K562 (cell line): ENCODE data around the gene SMIM36. TPM values are rescaled to one million over a fixed set of nuclear protein-coding genes. Genes with fewer than 3 reads are reported as not detected.

Experiments
- CBFB ChIP-seq: sonication (generic); formaldehyde crosslinking; IDR thresholded peaks from 2 replicates; pipeline ENCODE4 v1.4.0; 2020; ENCODE audit warnings: mild to moderate bottlenecking, missing genetic modification reagents
- CCNT2 ChIP-seq: IDR thresholded peaks from 2 replicates; pipeline ENCODE4 v1.6.1; 2011; ENCODE audit warnings: borderline replicate concordance, low read depth, mild to moderate bottlenecking, moderate library complexity, mixed read lengths, low read length; ENCODE audit not compliant: insufficient read length; ENCODE audit errors: extremely low read depth
- MTA3 ChIP-seq: fragments of 450-650 bp; formaldehyde crosslinking; IDR thresholded peaks from 2 replicates; pipeline ENCODE4 v1.6.1; 2017; ENCODE audit warnings: mild to moderate bottlenecking, borderline replicate concordance
- PHF8 ChIP-seq: fragments of 200-600 bp; sonication (generic); IDR thresholded peaks from 2 replicates; pipeline ENCODE4 v1.6.1; 2012; ENCODE audit warnings: mixed run types, mild to moderate bottlenecking, inconsistent platforms, low read length, moderate library complexity, borderline replicate concordance
- POLR2A ChIP-seq: fragments of 450-650 bp; conservative IDR thresholded peaks from 2 replicates; pipeline ENCODE4 v1.6.1; 2016
- POLR2AphosphoS5 ChIP-seq: IDR thresholded peaks from 2 replicates; pipeline ENCODE4 v1.6.1; 2011; ENCODE audit warnings: mild to moderate bottlenecking, low read depth, low read length, moderate library complexity; ENCODE audit not compliant: control insufficient read depth, insufficient read depth
- RBFOX2 ChIP-seq: fragments of 200-400 bp; formaldehyde crosslinking; IDR thresholded peaks from 2 replicates; pipeline ENCODE4 v1.6.1; 2017; ENCODE audit warnings: low read depth, mild to moderate bottlenecking, low read length, moderate library complexity
- ZBTB2 ChIP-seq: fragments of 450-650 bp; IDR thresholded peaks from 2 replicates; pipeline ENCODE4 v1.6.1; 2016; ENCODE audit warnings: antibody characterized with exemption
- ZBTB7A ChIP-seq: IDR thresholded peaks from 2 replicates; pipeline ENCODE4 v1.6.1; 2011; ENCODE audit warnings: low read depth, mild to moderate bottlenecking, low read length, moderate library complexity, borderline replicate concordance; ENCODE audit not compliant: control insufficient read depth
- ZFP91 ChIP-seq: sonication (generic); formaldehyde crosslinking; IDR thresholded peaks from 2 replicates; pipeline ENCODE4 v1.8.0; 2022; ENCODE audit warnings: mild to moderate bottlenecking, missing genetic modification reagents
- ZNF121 ChIP-seq: sonication (generic); formaldehyde crosslinking; conservative IDR thresholded peaks from 2 replicates; pipeline ENCODE4 v1.8.0; 2022; ENCODE audit warnings: missing genetic modification reagents
- ZNF639 ChIP-seq, 2 experiments: fragments of 200-800 bp in 1 of 2; sonication (Bioruptor generic) in 1 of 2; sonication (generic) in 1 of 2; formaldehyde crosslinking in 1 of 2; IDR thresholded peaks in 1 of 2; conservative IDR thresholded peaks in 1 of 2; 2 replicates each; pipeline versions ENCODE4 v1.5.0 to v1.6.1; 2016 to 2020; ENCODE audit warnings: missing compliant biosample characterization in 1 of 2, missing genetic modification characterization in 1 of 2, missing genetic modification reagents in 1 of 2
- ZSCAN29 ChIP-seq: fragments of 450-650 bp; IDR thresholded peaks from 2 replicates; pipeline ENCODE4 v1.6.1; 2017
- polyA plus RNA-seq, 8 experiments: library from polyadenylated mRNA; depleted of rRNA in 4 of 8; stranded (reverse) in 5 of 8; unstranded in 3 of 8; fragments of >200 nt; fragmentation: Nextera tagmentation in 2 of 8; fragmentation: Illumina TruSeq in 1 of 8; extraction: Ambion mirVana in 2 of 8; extraction: Trizol in 1 of 8; gene quantifications; 2 replicates each; pipeline versions ENCODE4 v1.2.1 to v1.2.3, GENCODE V29; 2011 to 2014; ENCODE audit warnings: inconsistent platforms in 1 of 8, missing spikeins in 1 of 8
- total RNA-seq, 7 experiments: library from RNA; depleted of rRNA in 6 of 7; stranded (reverse); fragments of >200 nt in 6 of 7; fragmentation: Illumina TruSeq in 2 of 7; extraction: Trizol in 2 of 7; gene quantifications; 2 replicates each; pipeline versions ENCODE4 v1.2.1 to v1.2.3, GENCODE V29; 2011 to 2021; ENCODE audit warnings: low replicate concordance in 1 of 7

The SMIM36 gene
- total and polyA plus RNA-seq, 9 of the 15 experiments (the other 6 are each of a cell fraction or from before 2014, with no cell fraction given): not detected

- peak in 1 of 2 experiments; percentile 53; a peak in 1 of 4 replicates for TF ChIP-seq ZNF639 (CRISPR knock-in tag; conservative IDR thresholded peaks at IDR 0.05 in 1 of 2, IDR thresholded peaks at IDR 0.05 in 1 of 2)
- TF ChIP-seq CBFB (CRISPR knock-in tag): 0 out of 2 replicates have a peak, but pooled peaks have one; percentile 27
- peak; percentile 20; the same call in 1 of the 2 replicates for TF ChIP-seq ZNF121 (CRISPR knock-in tag)
- TF ChIP-seq ZSCAN29: peak; percentile 60; the same call in 1 of the 2 replicates
- TF ChIP-seq POLR2AphosphoS5: no peak
- peak; percentile 69; the same call in 1 of the 2 replicates for TF ChIP-seq PHF8
- peak; percentile 50 for TF ChIP-seq RBFOX2
- TF ChIP-seq ZBTB7A: peak; percentile 38; the same call in 1 of the 2 replicates
- 0 out of 2 replicates have a peak, but pooled peaks have one; percentile 11 for TF ChIP-seq ZBTB2
- no peak for TF ChIP-seq ZFP91 (CRISPR knock-in tag)
- 0 out of 2 replicates have a peak, but pooled peaks have one; percentile 14 for TF ChIP-seq MTA3
- TF ChIP-seq CCNT2: no peak
- TF ChIP-seq POLR2A: peak; percentile 62; the same call in 1 of the 2 replicates
Observed at GRCh38 chr17:55421179-55421934, 89.9 kb downstream of the SMIM36 start, which contains the start of gene MMD (continued).
